Measurements from ENCODE around the gene CHST2.
A peak's percentile ranks its signal among the peaks of the same experiment; 100 is the strongest.

CHST2 gene

GRCh38 chr3:143134471-143134870 is 14.9 kb downstream of the CHST2 start:
- DNase-seq (ENCODE audit: low read depth in 2 of 2) = no peak

- no peak for DNase-seq (ENCODE audit: low read depth in 2 of 2)
Measured at GRCh38 chr3:143135150-143135549, 15.6 kb downstream of the CHST2 start.

GRCh38 chr3:143137435-143138036 is 18.0 kb downstream of the CHST2 start:
- no peak for DNase-seq (ENCODE audit: low read depth in 2 of 2)

- DNase-seq (ENCODE audit: low read depth in 2 of 2) = no peak
Measured at GRCh38 chr3:143138953-143139352, 19.4 kb downstream of the CHST2 start.

- DNase-seq (ENCODE audit: low read depth in 2 of 2) = no peak
Measured at GRCh38 chr3:143139762-143140161, 20.2 kb downstream of the CHST2 start.

GRCh38 chr3:143140550-143140949 is 21.0 kb downstream of the CHST2 start:
- DNase-seq (ENCODE audit: low read depth in 2 of 2) = no peak

- DNase-seq (ENCODE audit: low read depth in 2 of 2) = no peak
Measured at GRCh38 chr3:143142354-143142753, 22.8 kb downstream of the CHST2 start.

- DNase-seq (ENCODE audit: low read depth in 2 of 2) = no peak
Measured at GRCh38 chr3:143145906-143146305, 26.3 kb downstream of the CHST2 start.

GRCh38 chr3:143146486-143147274 is 27.1 kb downstream of the CHST2 start:
- no peak for DNase-seq (ENCODE audit: low read depth in 2 of 2)

- DNase-seq (ENCODE audit: low read depth in 2 of 2) = no peak
Measured at GRCh38 chr3:143147707-143148106, 28.1 kb downstream of the CHST2 start.

- no peak for DNase-seq (ENCODE audit: low read depth in 2 of 2)
Measured at GRCh38 chr3:143150071-143150470, 30.5 kb downstream of the CHST2 start.

- DNase-seq (ENCODE audit: low read depth in 2 of 2) = no peak
Measured at GRCh38 chr3:143151004-143151731, 31.6 kb downstream of the CHST2 start.

GRCh38 chr3:143152043-143152442 is 32.5 kb downstream of the CHST2 start:
- DNase-seq (ENCODE audit: low read depth in 2 of 2) = no peak

- no peak for DNase-seq (ENCODE audit: low read depth in 2 of 2)
Measured at GRCh38 chr3:143155756-143156155, 36.2 kb downstream of the CHST2 start.

- DNase-seq (ENCODE audit: low read depth in 2 of 2) = no peak
Measured at GRCh38 chr3:143158014-143158988, 38.7 kb downstream of the CHST2 start.

- no peak for DNase-seq (ENCODE audit: low read depth in 2 of 2)
Measured at GRCh38 chr3:143160437-143160836, 40.9 kb downstream of the CHST2 start.

GRCh38 chr3:143163562-143164100 is 44.1 kb downstream of the CHST2 start:
- DNase-seq (ENCODE audit: low read depth in 2 of 2) = no peak

- no peak for DNase-seq (ENCODE audit: low read depth in 2 of 2)
Measured at GRCh38 chr3:143165211-143165610, 45.6 kb downstream of the CHST2 start.

- peak in 1 of 2 donors; percentile 20 for DNase-seq (ENCODE audit: low read depth in 2 of 2)
Measured at GRCh38 chr3:143165612-143166285, 46.2 kb downstream of the CHST2 start.

- no peak for DNase-seq (ENCODE audit: low read depth in 2 of 2)
Measured at GRCh38 chr3:143166376-143166775, 46.8 kb downstream of the CHST2 start.

Data from stimulated activated CD4-positive, alpha-beta T cell treated with anti-CD3 and anti-CD28 coated beads, Interleukin-4, amount 100 ng/mL, for 48 hours (primary cell).